GM04504 (cell line): ENCODE measurements around the gene ANKRD11.
"Not testable (repeated sequence)": the region's sequence is repeated elsewhere in the genome, so short reads cannot be mapped to it uniquely, and the experiment has no call there.

Experiments used
- DNase-seq: peaks from one replicate; pipeline ENCODE4 v3.0.0-alpha.2; 2012; ENCODE audit warnings: low read depth

The ANKRD11 gene

GRCh38 chr16:89328412-89329400 lies 161.7 kb downstream of the ANKRD11 start:
- DNase-seq = not testable (repeated sequence)

- DNase-seq = no peak
These were observed 163.6 kb downstream of the ANKRD11 start for GRCh38 chr16:89326721-89327120.

DNA sequence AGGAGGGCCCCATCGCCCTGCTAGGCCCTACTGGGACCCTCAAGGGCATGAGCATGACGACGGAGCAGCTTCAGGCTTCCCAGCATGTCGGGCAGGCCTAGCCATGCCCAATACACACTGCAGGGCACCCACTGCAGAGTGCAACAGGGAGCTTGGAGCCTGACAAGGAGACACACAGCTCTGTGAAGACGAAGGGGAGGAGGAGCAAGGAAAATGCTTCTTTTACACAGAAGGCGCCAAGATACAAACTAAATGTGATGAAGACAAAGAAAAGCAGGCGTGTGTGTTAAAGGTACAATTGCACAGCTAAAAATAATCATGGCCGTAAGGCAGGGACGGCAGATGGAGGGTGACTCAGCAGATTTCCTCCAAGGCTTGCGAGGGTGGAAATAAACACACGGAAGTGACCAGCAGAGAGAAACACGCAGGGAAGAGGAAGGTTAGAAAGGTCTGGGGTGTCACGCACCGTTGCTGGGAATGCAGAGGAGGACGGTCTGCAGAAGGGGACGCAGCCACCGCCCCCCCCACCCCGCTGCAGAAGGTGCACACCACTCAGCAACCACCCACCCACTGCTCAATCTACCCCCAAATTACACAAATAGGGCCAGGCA lies 164.4 kb downstream of the ANKRD11 start:
- DNase-seq = peak; percentile 68

DNA sequence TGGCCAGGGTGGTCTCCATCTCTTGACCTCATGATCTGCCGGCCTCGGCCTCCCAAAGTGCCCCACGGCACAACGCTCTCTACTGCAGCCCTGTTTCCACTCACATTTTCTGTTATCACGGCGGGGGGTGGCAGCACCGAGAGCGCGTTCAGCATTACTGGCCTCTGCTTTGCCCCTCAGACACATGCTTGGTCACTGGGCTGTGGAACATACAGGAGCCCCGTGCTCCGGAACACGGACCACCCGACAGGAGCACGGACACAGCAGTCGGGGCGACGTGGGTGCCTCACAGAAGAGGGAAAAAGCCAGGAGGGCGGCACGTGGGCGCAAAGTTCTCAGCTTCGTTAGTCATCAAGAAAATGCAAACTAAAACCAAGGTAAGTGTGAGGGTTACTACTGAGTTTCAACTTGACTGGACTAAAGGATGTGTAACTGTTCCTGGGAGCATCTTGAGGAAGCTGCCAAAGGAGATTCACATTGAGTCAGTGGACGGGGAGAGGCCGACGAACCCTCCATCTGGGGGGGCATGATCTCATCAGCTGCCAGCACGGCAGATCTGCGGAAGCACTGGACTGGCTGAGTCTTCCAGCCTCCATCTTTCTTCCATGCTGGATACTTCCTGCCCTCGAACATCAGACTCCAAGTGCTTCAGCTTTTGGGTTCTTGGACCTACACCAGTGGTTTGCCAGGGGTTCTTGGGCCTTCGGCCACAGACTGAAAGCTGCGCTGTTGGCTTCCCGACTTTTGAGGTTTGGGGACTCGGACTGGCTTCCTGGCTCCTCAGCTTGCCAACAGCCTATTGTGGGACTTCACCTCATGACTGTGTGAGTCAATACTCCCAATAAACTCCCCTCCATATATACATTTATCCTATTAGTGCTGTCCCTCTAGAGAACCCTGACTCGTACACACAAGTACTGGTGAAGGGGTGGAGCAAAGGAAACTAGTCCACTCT lies 166.0 kb downstream of the ANKRD11 start:
- DNase-seq = peak; percentile 82

DNA sequence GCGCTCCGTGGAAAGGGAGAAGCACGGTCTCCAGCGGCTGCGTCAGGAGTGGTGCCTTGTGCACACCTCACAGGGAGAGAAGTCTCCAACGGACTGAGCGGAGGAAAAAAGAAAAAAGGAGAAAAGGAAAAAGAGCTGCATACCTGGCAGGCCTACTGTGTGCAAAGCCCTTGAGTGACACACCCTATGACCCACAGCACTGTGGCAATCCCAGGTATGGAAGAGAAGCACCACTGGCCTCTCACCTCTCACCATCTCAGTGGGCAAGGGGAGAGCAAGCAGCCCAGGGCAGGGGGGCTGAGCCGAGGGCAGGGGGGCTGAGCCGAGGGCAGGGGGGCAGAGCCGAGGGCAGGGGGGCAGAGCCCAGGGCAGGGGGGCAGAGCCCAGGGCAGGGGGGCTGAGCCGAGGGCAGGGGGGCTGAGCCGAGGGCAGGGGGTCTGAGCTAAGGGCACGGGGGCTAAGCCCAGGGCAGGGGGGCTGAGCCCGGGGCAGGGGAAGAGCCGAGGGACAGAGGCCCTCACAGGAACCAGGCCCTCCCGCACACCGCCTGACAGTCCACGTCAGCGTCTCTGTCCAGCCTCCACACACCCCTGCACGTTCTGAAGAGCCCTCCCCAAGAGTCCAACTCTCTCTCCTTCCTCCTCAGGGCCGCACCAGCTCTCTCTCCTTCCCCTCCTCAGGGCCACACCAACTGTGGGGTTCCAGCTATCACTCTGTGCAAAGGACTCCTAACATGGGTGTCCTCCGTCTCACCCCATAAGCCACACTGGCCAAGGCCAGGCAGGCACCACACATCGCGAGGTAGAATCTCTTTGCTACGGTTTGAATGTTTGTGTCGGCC lies 167.0 kb downstream of the ANKRD11 start:
- no peak for DNase-seq

- DNase-seq = peak; percentile 68
These were observed 167.8 kb downstream of the ANKRD11 start for GRCh38 chr16:89322321-89323119.

DNA sequence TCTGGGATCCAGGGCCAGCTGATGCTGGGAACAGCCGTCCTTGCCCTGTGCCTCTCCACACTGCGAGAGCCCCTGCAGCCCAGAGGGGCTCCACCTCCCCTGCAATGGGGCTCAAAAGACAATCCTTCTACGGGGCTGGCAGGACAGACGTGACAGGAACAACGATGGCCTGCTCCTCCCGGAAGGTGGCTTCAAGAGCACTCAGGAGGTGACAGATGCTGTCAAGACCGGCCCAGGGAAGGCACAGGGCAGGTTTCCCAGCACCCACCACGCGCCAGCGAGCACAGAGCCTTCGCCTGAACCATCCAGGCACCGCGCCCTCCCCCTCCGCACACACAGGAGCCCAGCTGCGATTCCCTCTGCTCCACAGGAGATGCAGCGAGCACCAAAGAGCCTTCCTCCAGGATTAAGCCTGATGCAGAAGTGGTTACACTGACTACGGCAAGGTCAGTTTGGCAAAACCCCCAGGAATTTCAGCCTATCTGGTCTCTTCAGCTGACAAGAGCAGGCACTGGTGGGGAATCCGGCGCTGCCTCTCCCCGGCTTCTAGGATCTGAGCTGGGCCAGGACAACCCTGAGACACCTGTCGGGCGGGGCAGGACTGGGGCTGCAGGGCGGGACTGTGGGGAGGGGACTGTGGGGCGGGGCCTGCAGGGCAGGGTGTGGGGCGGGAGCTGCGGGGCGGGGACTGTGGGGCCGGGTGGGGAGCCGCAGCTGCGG lies 169.4 kb downstream of the ANKRD11 start:
- DNase-seq = no peak

DNA sequence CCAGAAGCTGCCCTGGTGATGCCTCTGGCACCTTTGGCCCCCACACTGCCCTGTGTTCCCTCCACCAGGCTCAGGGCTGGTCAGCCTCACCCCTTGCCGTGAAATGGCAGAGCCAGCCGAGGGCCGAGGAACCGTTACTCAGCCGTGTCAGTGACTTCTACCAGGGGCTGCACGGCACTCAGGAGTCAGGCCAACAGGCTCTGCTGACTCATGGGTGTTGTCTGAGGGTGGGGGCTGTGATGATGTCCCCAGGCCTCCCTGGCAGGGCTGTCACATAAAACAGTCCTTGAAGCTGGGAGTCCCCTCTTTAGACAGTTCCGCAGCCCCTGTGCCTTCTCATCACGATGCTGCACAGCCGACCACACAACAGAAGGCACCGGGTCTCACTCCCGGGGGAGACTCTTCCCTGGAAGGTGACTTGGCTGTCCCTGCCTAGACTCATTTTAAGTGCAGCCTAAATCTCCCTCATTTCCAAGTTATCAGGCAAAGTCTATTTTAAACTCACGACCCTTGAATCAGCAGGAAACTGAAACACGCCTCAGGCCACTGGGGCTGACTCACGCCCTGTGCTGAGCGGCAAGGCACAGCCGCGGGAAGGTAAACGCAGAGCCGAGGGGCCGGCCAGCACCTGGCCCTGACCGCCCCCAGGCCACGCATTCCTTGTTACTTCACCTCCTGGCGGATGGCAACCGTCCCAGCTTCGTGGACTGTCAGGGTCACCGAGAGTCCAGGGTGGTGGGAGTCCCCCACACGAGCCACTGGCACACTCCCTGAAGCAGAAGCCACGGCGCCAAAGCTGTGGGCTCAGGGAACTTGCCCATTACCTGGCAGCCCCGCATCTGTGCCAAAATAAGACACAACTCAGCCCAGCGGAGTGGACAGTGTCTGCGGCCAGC lies 170.2 kb downstream of the ANKRD11 start:
- DNase-seq = peak; percentile 69

DNA sequence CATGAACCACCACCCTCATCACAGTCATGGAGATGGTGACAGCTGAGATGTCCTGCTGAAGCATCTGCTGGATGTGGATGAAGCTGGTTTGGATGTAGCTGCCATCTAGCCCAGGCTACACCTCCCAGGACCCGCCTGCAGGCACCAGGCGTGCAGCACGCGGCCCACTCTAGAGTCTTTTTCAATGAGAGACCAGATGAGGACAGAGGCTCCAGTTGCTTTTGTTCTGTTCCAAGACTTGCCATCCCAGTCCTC lies 170.8 kb downstream of the ANKRD11 start:
- no peak for DNase-seq

DNA sequence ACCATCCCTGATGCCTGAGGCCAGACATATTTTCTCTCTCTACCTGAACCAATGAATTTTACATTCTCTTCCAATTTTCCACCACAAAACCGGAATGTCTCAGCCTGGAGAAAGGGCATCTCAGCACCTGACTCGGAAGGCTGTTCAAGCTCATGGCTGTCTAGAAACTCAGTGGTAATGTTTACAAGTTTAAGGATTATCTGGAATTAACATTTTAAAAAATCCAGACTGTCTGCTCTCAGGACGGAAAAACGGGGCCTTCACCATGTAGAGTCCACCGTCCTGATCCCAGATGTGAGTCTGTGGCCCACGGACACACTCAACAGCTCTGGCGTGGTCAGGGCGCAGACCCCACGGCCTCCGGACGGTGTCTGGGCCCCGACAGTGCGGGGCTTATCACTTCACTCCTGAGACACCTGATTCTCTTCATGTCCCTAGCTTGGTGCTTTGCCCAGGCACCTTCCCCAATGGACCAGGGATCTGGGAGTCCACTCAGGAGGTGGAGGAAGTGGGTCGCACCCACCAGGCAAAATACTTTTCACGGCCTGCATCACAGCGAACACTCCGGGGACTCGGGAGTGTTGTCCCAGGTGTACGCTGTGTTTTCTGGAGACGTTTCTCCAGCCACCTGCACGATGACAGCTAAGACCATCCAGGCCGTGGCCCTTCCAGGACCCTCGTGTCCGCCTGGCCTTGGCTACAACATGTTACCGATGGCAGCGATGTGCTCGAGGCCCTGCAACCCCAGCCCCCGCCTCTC lies 171.3 kb downstream of the ANKRD11 start:
- DNase-seq = no peak

DNA sequence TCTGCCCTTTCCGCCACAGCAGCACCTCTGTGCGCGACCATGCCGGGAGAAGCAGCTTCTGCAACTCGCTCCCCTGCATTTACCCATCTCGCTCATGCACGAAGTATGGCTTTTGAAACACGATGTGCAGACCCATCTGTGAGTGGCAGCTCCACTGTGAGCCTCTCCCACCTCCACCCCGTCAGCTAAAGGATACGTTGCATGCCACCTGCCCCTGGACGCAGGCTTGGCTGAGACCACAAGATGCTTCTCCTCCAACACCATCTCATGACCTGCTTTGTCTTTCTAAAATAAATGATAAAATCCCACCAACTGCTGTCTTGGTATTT lies 172.0 kb downstream of the ANKRD11 start:
- no peak for DNase-seq

GRCh38 chr16:89317729-89318429 lies 172.5 kb downstream of the ANKRD11 start:
- no peak for DNase-seq

GRCh38 chr16:89317101-89317671 lies 173.2 kb downstream of the ANKRD11 start:
- DNase-seq = no peak

- DNase-seq = no peak
These were observed 173.7 kb downstream of the ANKRD11 start for GRCh38 chr16:89316701-89317100.

- peak; percentile 70 for DNase-seq
These were observed 174.4 kb downstream of the ANKRD11 start for GRCh38 chr16:89315791-89316581.

DNA sequence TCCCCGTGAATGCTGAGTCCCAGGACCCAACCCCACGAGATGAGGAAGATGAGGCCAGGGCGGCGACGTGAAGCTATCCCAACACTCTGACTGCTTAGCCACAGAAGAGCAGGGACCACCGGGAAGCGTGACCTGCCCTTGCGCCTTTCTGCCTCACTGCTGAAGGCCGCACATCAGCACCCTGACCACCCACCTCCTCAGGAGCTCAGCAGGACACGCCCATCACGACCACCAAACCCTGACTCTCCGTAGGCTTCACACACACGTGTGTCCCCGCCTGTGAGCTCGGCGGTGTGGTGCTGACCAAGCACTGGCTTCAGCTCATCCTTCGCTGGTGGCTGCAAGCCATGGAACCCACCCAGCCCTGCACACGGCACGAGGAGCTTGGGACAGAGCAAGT lies 175.1 kb downstream of the ANKRD11 start:
- no peak for DNase-seq

DNA sequence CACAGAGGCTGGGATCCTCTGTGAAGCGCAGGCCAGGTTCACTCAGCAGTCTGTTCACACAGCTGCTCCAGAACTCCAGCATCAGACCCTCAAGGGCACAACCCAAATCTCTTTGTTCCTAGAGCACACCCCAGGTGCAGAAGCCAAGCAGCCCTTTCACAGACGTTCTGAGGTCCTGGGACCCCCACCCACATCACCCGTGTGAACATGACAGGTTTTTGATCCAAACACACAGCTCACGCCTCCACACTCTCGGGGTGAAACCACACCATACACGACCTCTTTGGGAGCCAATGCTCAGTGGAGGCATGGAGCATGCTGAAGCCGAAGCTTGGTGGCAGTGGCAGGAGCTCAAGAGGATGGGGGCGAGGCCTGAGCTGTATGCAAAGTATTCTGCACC lies 175.5 kb downstream of the ANKRD11 start:
- DNase-seq = no peak
